Measurements from ENCODE around the gene IQCE. TPM values are rescaled to one million over a fixed set of nuclear protein-coding genes. Genes with fewer than 3 reads are reported as not detected.

IQCE gene
- total RNA-seq, 1 donor from 2014 or later: 17.0 TPM

GRCh38 chr7:2568521-2569223, 9.9 kb downstream of the IQCE start:
- H3K27ac Mint-ChIP-seq (ENCODE audit: unreplicated experiment): no peak overlapping the region
- H3K9me3 Mint-ChIP-seq (ENCODE audit: unreplicated experiment): no peaks in the 10 kb centered on the region
- no peak for DNase-seq (ENCODE audit: extremely low spot score, unreplicated experiment)

GRCh38 chr7:2569421-2569820, 10.6 kb downstream of the IQCE start:
- no peaks in the 10 kb centered on the region for H3K9me3 Mint-ChIP-seq (ENCODE audit: unreplicated experiment)
- peaks cover 23% of the 10 kb centered on the region for H3K36me3 Mint-ChIP-seq (ENCODE audit: unreplicated experiment)
- no peak for DNase-seq (ENCODE audit: extremely low spot score, unreplicated experiment)
- H3K27me3 Mint-ChIP-seq (ENCODE audit: unreplicated experiment): no peaks in the 10 kb centered on the region
- TF ChIP-seq CTCF (IDR thresholded peaks at IDR 0.05): no peak
- H3K27ac Mint-ChIP-seq (ENCODE audit: unreplicated experiment): no peak overlapping the region
- H3K4me1 Mint-ChIP-seq (ENCODE audit: unreplicated experiment): peaks cover 19% of the 10 kb centered on the region
- no peak overlapping the region for H3K4me3 Mint-ChIP-seq (ENCODE audit: unreplicated experiment)

More at GRCh38 chr7:2568521-2569223, 9.9 kb downstream of the IQCE start:
- TF ChIP-seq CTCF (IDR thresholded peaks at IDR 0.05): no peak
- Mint-ChIP-seq H3K4me1 (ENCODE audit: unreplicated experiment) (peaks cover 19% of the 10 kb centered on the region), H3K4me3 (ENCODE audit: unreplicated experiment) (no peak overlapping the region), H3K27me3 (ENCODE audit: unreplicated experiment) (no peaks in the 10 kb centered on the region), H3K36me3 (ENCODE audit: unreplicated experiment) (peaks cover 17% of the 10 kb centered on the region)

GRCh38 chr7:2570021-2570420, 11.2 kb downstream of the IQCE start:
- Mint-ChIP-seq H3K27ac (ENCODE audit: unreplicated experiment) (no peak overlapping the region), H3K27me3 (ENCODE audit: unreplicated experiment) (no peaks in the 10 kb centered on the region), H3K4me3 (ENCODE audit: unreplicated experiment) (no peak overlapping the region), H3K36me3 (ENCODE audit: unreplicated experiment) (peaks cover 28% of the 10 kb centered on the region), H3K9me3 (ENCODE audit: unreplicated experiment) (no peaks in the 10 kb centered on the region), H3K4me1 (ENCODE audit: unreplicated experiment) (peaks cover 19% of the 10 kb centered on the region)
- no peak for TF ChIP-seq CTCF (IDR thresholded peaks at IDR 0.05)
- no peak for DNase-seq (ENCODE audit: extremely low spot score, unreplicated experiment)

GRCh38 chr7:2571409-2571808, 12.6 kb downstream of the IQCE start:
- no peak overlapping the region for H3K27ac Mint-ChIP-seq (ENCODE audit: unreplicated experiment)
- H3K4me3 Mint-ChIP-seq (ENCODE audit: unreplicated experiment): no peak overlapping the region
- DNase-seq (ENCODE audit: extremely low spot score, unreplicated experiment): no peak
- H3K9me3 Mint-ChIP-seq (ENCODE audit: unreplicated experiment): no peaks in the 10 kb centered on the region
- TF ChIP-seq CTCF (IDR thresholded peaks at IDR 0.05): no peak
- peaks cover 19% of the 10 kb centered on the region for H3K4me1 Mint-ChIP-seq (ENCODE audit: unreplicated experiment)
- H3K36me3 Mint-ChIP-seq (ENCODE audit: unreplicated experiment): peaks cover 28% of the 10 kb centered on the region
- H3K27me3 Mint-ChIP-seq (ENCODE audit: unreplicated experiment): no peaks in the 10 kb centered on the region

GRCh38 chr7:2572101-2572842, 13.5 kb downstream of the IQCE start:
- no peak for TF ChIP-seq CTCF (IDR thresholded peaks at IDR 0.05)
- Mint-ChIP-seq H3K27me3 (ENCODE audit: unreplicated experiment) (no peaks in the 10 kb centered on the region), H3K4me3 (ENCODE audit: unreplicated experiment) (no peak overlapping the region), H3K36me3 (ENCODE audit: unreplicated experiment) (peaks cover 27% of the 10 kb centered on the region), H3K27ac (ENCODE audit: unreplicated experiment) (no peak overlapping the region), H3K9me3 (ENCODE audit: unreplicated experiment) (no peaks in the 10 kb centered on the region), H3K4me1 (ENCODE audit: unreplicated experiment) (peaks cover 10% of the 10 kb centered on the region)
- no peak for DNase-seq (ENCODE audit: extremely low spot score, unreplicated experiment)
